AG04450 (cell line): ENCODE results near the gene DGCR6L. TPM values are rescaled to one million over a fixed set of nuclear protein-coding genes. Genes with fewer than 3 reads are reported as not detected.
"Not testable (repeated sequence)": the region's sequence is repeated elsewhere in the genome, so short reads cannot be mapped to it uniquely, and the experiment has no call there.

Experiments used
- CTCF ChIA-PET: fragments of 300-600, 350-600 bp; formaldehyde crosslinking; extraction: SDS; loops from one replicate; lab custom pipeline; 2022; ENCODE audit warnings: antibody characterized with exemption, inconsistent platforms; lab: Charles Lee
- POLR2A ChIA-PET: fragments of 350-600 bp; formaldehyde crosslinking; extraction: SDS; loops from one replicate; lab custom pipeline; 2021; ENCODE audit warnings: antibody characterized with exemption, inconsistent platforms; lab: Yijun Ruan, JAX
- DNase-seq: peaks from one replicate; pipeline ENCODE4 v3.0.0-alpha.2; 2011; ENCODE audit warnings: low read depth, low spot score
- H3K27ac ChIP-seq: one replicate; pipeline ENCODE4 v1.5.1; 2012; ENCODE audit warnings: low read depth, low read length, control low read depth
- H3K27me3 ChIP-seq: one replicate; pipeline ENCODE4 v1.6.0; 2012; ENCODE audit warnings: low read length; ENCODE audit not compliant: control insufficient read depth, insufficient read depth
- H3K4me3 ChIP-seq: 2 replicates; pipeline ENCODE4 v1.5.1; 2011; ENCODE audit warnings: mild to moderate bottlenecking, low read depth, low read length, control low read depth
- H3K9me3 ChIP-seq: 2 replicates; pipeline ENCODE4 v1.5.1; 2012; ENCODE audit warnings: low read length; ENCODE audit not compliant: control insufficient read depth, insufficient read depth
- polyA plus RNA-seq: library from polyadenylated mRNA; depleted of rRNA; stranded (reverse); fragments of >200 nt; gene quantifications from 2 replicates; pipeline ENCODE4 v1.2.3, GENCODE V29; 2011
- TF ChIP-seq, protein P1 (sequence below): IDR thresholded peaks from 2 replicates; pipeline ENCODE4 v1.5.1; 2011; ENCODE audit warnings: low read depth, low read length, control low read depth, inconsistent platforms

The DGCR6L gene
- polyA plus RNA-seq, 1 experiment: 45.4 TPM

DNA sequence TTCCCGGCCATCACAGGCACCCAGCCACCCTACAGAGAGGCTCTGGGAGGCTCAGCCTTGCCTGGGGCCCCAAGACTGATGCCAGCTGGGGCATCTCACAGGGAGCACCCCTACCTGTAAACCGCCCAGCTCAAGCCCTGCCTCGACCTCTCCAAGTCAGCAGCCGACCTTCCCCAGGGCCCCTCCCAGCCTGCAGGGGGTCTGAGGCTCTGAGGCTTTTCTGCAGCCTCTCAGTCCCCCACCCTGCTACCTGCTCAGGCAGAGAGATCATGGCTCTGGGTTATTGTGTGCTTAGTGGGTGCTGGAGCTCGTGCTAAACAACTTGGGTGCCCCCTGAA lies 28.6 kb downstream of the DGCR6L start:
- ChIA-PET CTCF (interaction anchor here (1.3 kb wide), 1 partner anchor 134 kb away, joined by 4 read pairs; no protein-coding TSS in a partner anchor), POLR2A (no interaction called here)
- TF ChIP-seq, protein P1, sequence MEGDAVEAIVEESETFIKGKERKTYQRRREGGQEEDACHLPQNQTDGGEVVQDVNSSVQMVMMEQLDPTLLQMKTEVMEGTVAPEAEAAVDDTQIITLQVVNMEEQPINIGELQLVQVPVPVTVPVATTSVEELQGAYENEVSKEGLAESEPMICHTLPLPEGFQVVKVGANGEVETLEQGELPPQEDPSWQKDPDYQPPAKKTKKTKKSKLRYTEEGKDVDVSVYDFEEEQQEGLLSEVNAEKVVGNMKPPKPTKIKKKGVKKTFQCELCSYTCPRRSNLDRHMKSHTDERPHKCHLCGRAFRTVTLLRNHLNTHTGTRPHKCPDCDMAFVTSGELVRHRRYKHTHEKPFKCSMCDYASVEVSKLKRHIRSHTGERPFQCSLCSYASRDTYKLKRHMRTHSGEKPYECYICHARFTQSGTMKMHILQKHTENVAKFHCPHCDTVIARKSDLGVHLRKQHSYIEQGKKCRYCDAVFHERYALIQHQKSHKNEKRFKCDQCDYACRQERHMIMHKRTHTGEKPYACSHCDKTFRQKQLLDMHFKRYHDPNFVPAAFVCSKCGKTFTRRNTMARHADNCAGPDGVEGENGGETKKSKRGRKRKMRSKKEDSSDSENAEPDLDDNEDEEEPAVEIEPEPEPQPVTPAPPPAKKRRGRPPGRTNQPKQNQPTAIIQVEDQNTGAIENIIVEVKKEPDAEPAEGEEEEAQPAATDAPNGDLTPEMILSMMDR: no peak
- Histone ChIP-seq H3K9me3 (no peaks in the 10 kb centered on the region; the same call in 1 of the 2 replicates), H3K27me3 (peaks cover 39% of the 10 kb centered on the region), H3K27ac (no peak overlapping the region), H3K4me3 (no peak overlapping the region)
- DNase-seq: no peak

DNA sequence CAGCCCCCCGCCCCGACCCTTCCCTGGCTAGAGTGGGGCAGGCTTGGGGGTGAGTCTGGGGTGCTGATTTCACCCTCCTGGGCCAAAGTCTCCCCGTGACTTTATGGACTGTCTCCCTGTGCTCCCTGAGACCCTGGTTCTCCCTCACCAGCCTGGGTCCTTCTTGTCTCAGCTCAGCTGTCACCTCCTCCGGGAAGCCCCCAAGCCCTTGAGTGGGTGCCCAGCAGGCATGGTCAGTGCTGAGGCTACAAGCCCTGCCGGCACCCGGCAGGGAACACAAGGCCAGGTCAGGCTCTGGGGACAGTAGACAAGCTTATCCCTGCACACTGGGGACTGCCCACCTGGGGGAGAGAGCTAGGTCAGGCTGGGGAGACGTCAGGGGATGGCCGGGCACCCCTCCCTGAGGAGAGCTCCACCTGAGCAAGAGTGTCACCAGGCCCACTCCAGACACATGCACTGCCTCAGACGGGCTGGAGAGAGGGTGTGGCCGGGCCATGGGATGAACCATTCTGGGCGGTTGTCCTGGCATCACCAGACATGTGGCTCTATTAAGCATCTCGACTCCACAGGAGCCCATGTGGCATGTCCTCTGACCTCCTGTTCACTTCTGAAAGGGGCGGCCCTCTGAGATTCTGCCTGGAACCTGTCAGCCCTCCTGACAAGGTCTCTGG lies 29.1 kb downstream of the DGCR6L start:
- peaks cover 38% of the 10 kb centered on the region for H3K27me3 ChIP-seq
- no peak for DNase-seq
- TF ChIP-seq, protein P1: no peak
- no peak overlapping the region for H3K27ac ChIP-seq
- ChIA-PET POLR2A (no interaction called here), CTCF (interaction anchor here (1.3 kb wide), 1 partner anchor 134 kb away, joined by 4 read pairs; no protein-coding TSS in a partner anchor)
- H3K9me3 ChIP-seq: no peaks in the 10 kb centered on the region; the same call in 1 of the 2 replicates
- no peak overlapping the region for H3K4me3 ChIP-seq

GRCh38 chr22:20290045-20290392 lies 29.8 kb downstream of the DGCR6L start:
- TF ChIP-seq, protein P1: no peak
- CTCF ChIA-PET: no interaction called here
- H3K4me3 ChIP-seq: no peak overlapping the region
- DNase-seq: no peak
- no peak overlapping the region for H3K27ac ChIP-seq
- no peaks in the 10 kb centered on the region; the same call in 1 of the 2 replicates for H3K9me3 ChIP-seq
- POLR2A ChIA-PET: no interaction called here
- peaks cover 33% of the 10 kb centered on the region for H3K27me3 ChIP-seq

DNA sequence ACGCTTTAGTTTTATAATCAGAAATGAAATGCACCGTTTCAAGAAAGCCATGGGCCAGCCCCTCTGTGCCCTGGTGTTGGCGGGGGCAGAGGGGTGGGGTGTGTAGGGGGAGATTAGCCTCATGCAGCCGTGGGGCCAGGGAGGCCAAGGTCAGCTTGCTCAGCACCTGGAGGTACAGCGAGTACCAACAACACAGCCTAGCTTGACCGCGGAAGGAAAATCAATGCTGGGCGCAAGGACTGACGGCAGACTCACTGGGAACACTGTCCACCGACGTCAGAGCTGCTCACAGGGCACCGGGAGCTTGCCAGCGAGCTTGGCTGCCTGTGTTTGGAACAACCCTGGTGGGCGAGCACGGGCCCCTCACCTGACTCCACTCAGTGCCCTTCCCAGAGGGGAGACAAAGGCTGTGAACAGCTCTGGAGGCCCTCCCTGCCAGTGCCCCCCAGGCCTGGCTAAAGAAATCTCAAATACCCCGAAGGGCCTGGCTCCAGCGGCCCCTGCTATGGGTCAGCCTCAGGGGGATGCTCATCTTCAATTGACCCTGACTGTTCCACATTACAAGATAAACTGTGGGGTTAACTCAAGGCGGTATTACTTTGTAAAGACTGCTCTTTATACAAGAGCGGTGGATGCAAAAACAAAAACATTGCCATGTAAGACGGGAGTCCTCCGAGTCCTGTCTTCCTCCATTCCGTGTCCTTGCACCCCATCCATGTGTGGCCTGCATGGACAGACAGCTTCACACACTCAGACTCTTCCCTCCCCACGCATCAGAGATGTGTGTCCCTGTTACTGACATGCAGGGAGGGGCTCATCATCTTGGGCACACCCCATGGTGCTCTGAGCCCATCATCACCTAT lies 30.4 kb downstream of the DGCR6L start:
- DNase-seq, CTCF ChIA-PET, POLR2A ChIA-PET, H3K4me3 ChIP-seq, H3K27ac ChIP-seq, H3K9me3 ChIP-seq: not testable (repeated sequence)
- peaks cover 30% of the 10 kb centered on the region for H3K27me3 ChIP-seq

DNA sequence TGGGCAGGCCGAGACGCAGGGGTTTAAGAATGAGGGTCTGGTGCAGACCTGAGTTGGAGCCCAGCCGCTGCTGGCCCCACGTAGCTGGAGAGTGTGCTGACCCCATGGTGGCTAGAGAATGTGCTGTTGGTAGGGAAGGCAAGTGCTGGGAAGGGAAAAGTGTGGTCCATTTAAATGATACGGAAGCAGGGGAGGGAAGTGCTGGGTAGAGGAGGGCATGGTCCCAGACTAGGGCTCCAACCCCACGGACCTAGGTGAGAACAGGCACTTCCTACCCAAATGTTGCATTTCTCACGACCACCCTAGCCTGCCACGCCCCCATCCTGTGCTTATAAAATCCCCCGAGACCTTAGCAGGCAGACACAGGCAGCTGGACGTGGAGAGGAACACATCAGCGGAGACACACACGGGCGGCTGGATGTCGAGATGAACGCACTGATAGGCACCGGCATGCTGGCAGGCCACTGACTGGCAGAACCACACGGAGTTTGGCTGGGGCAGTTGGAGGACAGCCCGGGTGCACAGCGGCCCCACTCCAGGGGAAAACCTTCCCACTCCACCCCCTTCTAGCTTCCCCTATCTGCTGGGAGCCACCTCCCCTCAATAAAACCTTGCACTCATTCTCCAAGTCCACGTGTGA lies 33.0 kb downstream of the DGCR6L start:
- POLR2A ChIA-PET, H3K9me3 ChIP-seq, H3K27ac ChIP-seq, DNase-seq, H3K4me3 ChIP-seq: not testable (repeated sequence)
- peaks cover 19% of the 10 kb centered on the region for H3K27me3 ChIP-seq
- CTCF ChIA-PET: interaction anchor here (1.2 to 4.4 kb wide), 2 partner anchors 8 to 130 kb away, joined by 4 to 38 read pairs; no protein-coding TSS in a partner anchor

DNA sequence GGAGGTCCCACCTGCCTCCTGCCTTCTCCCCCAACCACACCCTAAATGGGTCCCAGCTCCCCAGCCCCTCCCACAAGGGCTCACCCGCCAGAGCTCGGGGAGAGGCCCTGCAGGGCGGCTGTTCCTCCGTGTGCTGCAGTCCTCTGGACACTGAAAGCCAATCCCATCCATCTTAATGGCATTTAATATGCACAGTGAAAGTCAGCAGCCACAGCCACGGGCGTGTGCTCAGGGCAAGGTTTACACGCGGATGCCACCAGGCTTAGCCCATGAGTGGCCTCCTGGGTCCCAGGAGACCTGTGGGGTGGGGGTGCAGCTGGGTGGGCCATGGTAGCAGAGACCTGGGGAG lies 33.6 kb downstream of the DGCR6L start:
- H3K27me3 ChIP-seq: peaks cover 13% of the 10 kb centered on the region
- H3K27ac ChIP-seq, POLR2A ChIA-PET, H3K9me3 ChIP-seq, H3K4me3 ChIP-seq, DNase-seq: not testable (repeated sequence)
- CTCF ChIA-PET: interaction anchor here (1.2 to 4.4 kb wide), 2 partner anchors 9 to 130 kb away, joined by 4 to 38 read pairs; no protein-coding TSS in a partner anchor
